Natural killer cell (primary cell): ENCODE measurements around the gene PTPRN2. TPM values are rescaled to one million over a fixed set of nuclear protein-coding genes. Genes with fewer than 3 reads are reported as not detected.
"Not testable (repeated sequence)": the region's sequence is repeated elsewhere in the genome, so short reads cannot be mapped to it uniquely, and the experiment has no call there.

Experiments used
- ATAC-seq, 3 donors: fragments of 150-1000 bp in 2 of 3; fragments of 200-7000 bp in 1 of 3; cut with Tn5 transposase; 1 replicate in 1 of 3; 2 replicates in 2 of 3; pipeline ENCODE4 v1.10.0; 2021; ENCODE audit warnings: mild to moderate bottlenecking in 2 of 3, moderate library complexity in 2 of 3
- DNase-seq, 2 donors: peaks; one replicate each; pipeline versions ENCODE4 v3.0.0 to v3.0.0-alpha.2; 2013 to 2021; ENCODE audit warnings: mixed read lengths in 1 of 2
- H3K27ac ChIP-seq: one replicate; pipeline ENCODE4 v1.5.1; 2013; ENCODE audit warnings: mild to moderate bottlenecking, low read length
- H3K27me3 ChIP-seq: one replicate; pipeline ENCODE4 v1.6.1; 2013; ENCODE audit warnings: low read length; ENCODE audit not compliant: control insufficient read depth, insufficient read depth
- H3K36me3 ChIP-seq: one replicate; pipeline ENCODE4 v1.6.1; 2013; ENCODE audit warnings: low read length; ENCODE audit not compliant: control insufficient read depth, insufficient read depth
- H3K4me1 ChIP-seq: one replicate; pipeline ENCODE4 v1.6.1; 2013; ENCODE audit warnings: low read length; ENCODE audit not compliant: control insufficient read depth, insufficient read depth
- H3K4me3 ChIP-seq: one replicate; pipeline ENCODE4 v1.5.1; 2013; ENCODE audit warnings: low read length
- H3K9me3 ChIP-seq: one replicate; pipeline ENCODE4 v1.6.1; 2013; ENCODE audit warnings: low read length; ENCODE audit not compliant: control insufficient read depth, insufficient read depth
- H3K27ac Mint-ChIP-seq, 2 donors: one replicate each; pipeline ENCODE4 v1.8.0; 2022; ENCODE audit warnings: mild to moderate bottlenecking in 2 of 2, mixed read lengths in 2 of 2, moderate library complexity in 1 of 2
- H3K27me3 Mint-ChIP-seq, 2 donors: one replicate each; pipeline ENCODE4 v1.8.0; 2022; ENCODE audit warnings: low read depth in 2 of 2, mixed read lengths in 2 of 2
- H3K36me3 Mint-ChIP-seq: one replicate; pipeline ENCODE4 v1.8.0; 2022; ENCODE audit warnings: mixed read lengths
- H3K4me1 Mint-ChIP-seq, 2 donors: one replicate each; pipeline ENCODE4 v1.8.0; 2022; ENCODE audit warnings: mixed read lengths in 2 of 2
- H3K4me3 Mint-ChIP-seq: one replicate; pipeline ENCODE4 v1.8.0; 2022; ENCODE audit warnings: mild to moderate bottlenecking, moderate library complexity, mixed read lengths
- H3K9me3 Mint-ChIP-seq, 2 donors: one replicate each; pipeline ENCODE4 v1.8.0; 2022; ENCODE audit warnings: mixed read lengths in 2 of 2
- WGBS: methylation state at CpG from one replicate; pipeline ENCODE4 v1.1.7; 2013; ENCODE audit warnings: missing lambda C conversion rate; ENCODE audit not compliant: insufficient coverage; 5-methylcytosine and 5-hydroxymethylcytosine counted together
- intact Hi-C: fragments of 100-400 bp; cut with micrococcal nuclease; formaldehyde crosslinking; loops from one replicate; pipeline ENCODE4 v1.14.2; 2022
- total RNA-seq, 4 donors: library from RNA; stranded (reverse); fragments of 120-200 nt in 1 of 4; gene quantifications; one replicate each; pipeline versions ENCODE4 v1.2.3 to v1.2.4, GENCODE V29; 2013 to 2022
- TF ChIP-seq, protein P1 (sequence below): fragments of 200-600 bp; IDR thresholded peaks from one replicate; pipeline ENCODE4 v1.8.0; 2022; ENCODE audit warnings: antibody characterized with exemption

The PTPRN2 gene
- total RNA-seq, 3 donors from 2014 or later (not counting 1 experiment from before 2014, with no cell fraction given), result 1.3 to 2.5 (median 1.9) TPM

DNA sequence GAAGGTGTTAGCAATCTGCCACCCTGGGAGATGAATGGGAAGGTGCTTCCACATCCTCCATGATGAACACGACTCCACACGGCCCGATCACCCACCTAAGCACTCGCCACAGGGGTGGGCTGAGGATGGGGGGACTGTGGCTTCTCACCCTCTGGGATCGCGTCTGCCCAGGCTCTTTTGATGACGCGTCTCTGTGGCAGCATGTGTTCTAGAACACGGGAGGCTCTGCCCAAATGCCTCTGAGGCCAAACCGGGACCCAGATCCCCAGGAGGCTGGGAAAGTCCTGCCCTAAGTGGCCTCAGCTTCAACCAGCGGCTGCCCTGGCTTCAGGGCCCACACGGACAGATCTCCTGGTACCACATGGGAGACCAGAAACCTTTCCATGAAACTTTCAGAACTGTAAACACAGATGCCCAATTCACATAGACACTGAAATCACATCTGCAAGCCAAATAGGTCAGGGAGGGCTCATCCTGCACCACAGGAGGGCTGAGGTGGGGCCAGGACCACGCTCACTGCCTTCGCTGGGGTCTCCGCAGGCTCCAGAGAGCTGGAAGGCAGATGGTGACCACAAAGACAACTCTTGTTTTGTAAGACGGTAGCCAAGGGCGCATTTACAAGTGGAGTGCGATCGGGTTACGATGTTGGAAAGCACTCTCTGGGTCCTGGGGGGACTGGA, 200.6 kb downstream of the PTPRN2 start:
- H3K9me3 Mint-ChIP-seq, result no peaks in the 10 kb centered on the region
- TF ChIP-seq, protein P1, sequence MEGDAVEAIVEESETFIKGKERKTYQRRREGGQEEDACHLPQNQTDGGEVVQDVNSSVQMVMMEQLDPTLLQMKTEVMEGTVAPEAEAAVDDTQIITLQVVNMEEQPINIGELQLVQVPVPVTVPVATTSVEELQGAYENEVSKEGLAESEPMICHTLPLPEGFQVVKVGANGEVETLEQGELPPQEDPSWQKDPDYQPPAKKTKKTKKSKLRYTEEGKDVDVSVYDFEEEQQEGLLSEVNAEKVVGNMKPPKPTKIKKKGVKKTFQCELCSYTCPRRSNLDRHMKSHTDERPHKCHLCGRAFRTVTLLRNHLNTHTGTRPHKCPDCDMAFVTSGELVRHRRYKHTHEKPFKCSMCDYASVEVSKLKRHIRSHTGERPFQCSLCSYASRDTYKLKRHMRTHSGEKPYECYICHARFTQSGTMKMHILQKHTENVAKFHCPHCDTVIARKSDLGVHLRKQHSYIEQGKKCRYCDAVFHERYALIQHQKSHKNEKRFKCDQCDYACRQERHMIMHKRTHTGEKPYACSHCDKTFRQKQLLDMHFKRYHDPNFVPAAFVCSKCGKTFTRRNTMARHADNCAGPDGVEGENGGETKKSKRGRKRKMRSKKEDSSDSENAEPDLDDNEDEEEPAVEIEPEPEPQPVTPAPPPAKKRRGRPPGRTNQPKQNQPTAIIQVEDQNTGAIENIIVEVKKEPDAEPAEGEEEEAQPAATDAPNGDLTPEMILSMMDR, result no peak
- H3K4me3 ChIP-seq, result no peak overlapping the region
- no peaks in the 10 kb centered on the region for H3K27me3 Mint-ChIP-seq
- no peaks in the 10 kb centered on the region for H3K9me3 ChIP-seq
- no peaks in the 10 kb centered on the region for H3K4me1 ChIP-seq
- no peaks in the 10 kb centered on the region for H3K27me3 ChIP-seq
- H3K27ac Mint-ChIP-seq, result no peak overlapping the region
- intact Hi-C loops, result no loop called here
- H3K4me1 Mint-ChIP-seq, result no peaks in the 10 kb centered on the region
- DNase-seq (no peak), ATAC-seq (no peak)
- H3K27ac ChIP-seq, result no peak overlapping the region
- no peak overlapping the region for H3K4me3 Mint-ChIP-seq
- 75% methylated on average over 20 of the region's 20 CpGs for WGBS
- H3K36me3 ChIP-seq, result no peaks in the 10 kb centered on the region
- no peaks in the 10 kb centered on the region for H3K36me3 Mint-ChIP-seq

- WGBS, result 92% methylated on average over 5 of the region's 5 CpGs
- Histone ChIP-seq H3K36me3 (no peaks in the 10 kb centered on the region), H3K4me3 (no peak overlapping the region), H3K4me1 (no peaks in the 10 kb centered on the region), H3K9me3 (no peaks in the 10 kb centered on the region), H3K27me3 (no peaks in the 10 kb centered on the region), H3K27ac (no peak overlapping the region)
- no peaks in the 10 kb centered on the region for H3K9me3 Mint-ChIP-seq
- TF ChIP-seq, protein P1, result no peak
- no peaks in the 10 kb centered on the region for H3K36me3 Mint-ChIP-seq
- DNase-seq (no peak), ATAC-seq (no peak)
- H3K27ac Mint-ChIP-seq, result no peak overlapping the region
- H3K4me3 Mint-ChIP-seq, result no peak overlapping the region
- intact Hi-C loops, result no loop called here
- H3K27me3 Mint-ChIP-seq, result no peaks in the 10 kb centered on the region
- H3K4me1 Mint-ChIP-seq, result no peaks in the 10 kb centered on the region
Measured at GRCh38 chr7:158386355-158386618, 201.3 kb downstream of the PTPRN2 start.

DNA sequence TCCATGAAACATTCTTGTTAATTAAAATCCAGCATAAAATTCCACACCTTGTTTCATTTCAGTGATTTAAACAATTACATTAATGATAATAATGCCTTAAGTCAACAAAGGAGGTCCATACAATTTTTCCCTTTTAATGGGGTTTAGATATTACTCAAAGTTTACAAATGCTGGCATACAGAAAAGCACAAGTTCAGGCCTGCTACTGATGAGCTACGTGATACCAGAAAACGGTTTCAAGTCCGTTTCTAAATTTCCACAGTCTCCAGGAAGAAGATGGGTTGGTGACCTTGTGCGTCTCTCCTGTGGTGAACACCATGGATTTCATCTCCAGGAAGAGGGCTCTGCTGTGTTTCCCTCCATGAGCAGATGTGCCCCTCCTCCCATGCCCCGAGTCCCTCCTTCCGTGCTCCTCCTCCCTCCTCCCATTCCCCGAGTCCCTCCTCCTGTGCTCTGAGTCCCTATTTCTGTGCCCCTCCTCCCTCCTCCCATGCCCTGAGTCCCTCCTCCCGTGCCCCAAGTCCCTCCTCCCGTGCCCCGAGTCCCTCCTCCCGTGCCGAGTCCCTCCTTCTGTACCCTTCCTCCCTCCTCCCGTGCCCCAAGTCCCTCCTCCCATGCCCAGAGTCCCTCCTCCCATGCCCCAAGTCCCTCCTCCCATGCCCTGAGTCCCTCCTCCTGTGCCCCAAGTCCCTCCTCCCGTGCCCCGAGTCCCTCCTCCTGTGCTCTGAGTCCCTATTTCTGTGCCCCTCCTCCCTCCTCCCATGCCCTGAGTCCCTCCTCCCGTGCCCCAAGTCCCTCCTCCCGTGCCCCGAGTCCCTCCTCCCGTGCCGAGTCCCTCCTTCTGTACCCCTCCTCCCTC, 201.9 kb downstream of the PTPRN2 start:
- ATAC-seq, DNase-seq, H3K27ac Mint-ChIP-seq, H3K4me3 Mint-ChIP-seq, H3K27me3 Mint-ChIP-seq, H3K36me3 Mint-ChIP-seq, intact Hi-C loops, H3K9me3 ChIP-seq, H3K36me3 ChIP-seq, H3K27ac ChIP-seq, H3K4me1 ChIP-seq, H3K9me3 Mint-ChIP-seq, H3K27me3 ChIP-seq, H3K4me3 ChIP-seq, H3K4me1 Mint-ChIP-seq: not testable (repeated sequence)
- 88% methylated on average over 20 of the region's 20 CpGs for WGBS

GRCh38 chr7:158384746-158385145, 202.9 kb downstream of the PTPRN2 start:
- intact Hi-C loops, result no loop called here
- Mint-ChIP-seq H3K4me3 (no peak overlapping the region), H3K4me1 (no peaks in the 10 kb centered on the region), H3K36me3 (no peaks in the 10 kb centered on the region), H3K27me3 (no peaks in the 10 kb centered on the region), H3K27ac (no peak overlapping the region), H3K9me3 (no peaks in the 10 kb centered on the region)
- WGBS, result 50% methylated on average over 11 of the region's 11 CpGs
- H3K9me3 ChIP-seq, result peaks cover 3% of the 10 kb centered on the region
- TF ChIP-seq, protein P1, result no peak
- no peak overlapping the region for H3K4me3 ChIP-seq
- no peaks in the 10 kb centered on the region for H3K27me3 ChIP-seq
- H3K4me1 ChIP-seq, result no peaks in the 10 kb centered on the region
- H3K27ac ChIP-seq, result no peak overlapping the region
- ATAC-seq, result no peak
- DNase-seq, result no peak
- H3K36me3 ChIP-seq, result no peaks in the 10 kb centered on the region
